IMR-90 (cell line): Measurements from ENCODE around the gene PALLD.

Source experiments
- CHD1 ChIP-seq: IDR thresholded peaks from 2 replicates; pipeline ENCODE4 v1.6.1; 2012; ENCODE audit warnings: low read depth, low read length, improper control_type of control experiment
- CTCF ChIP-seq: conservative IDR thresholded peaks from 2 replicates; pipeline ENCODE4 v1.5.1; 2012; ENCODE audit warnings: mild to moderate bottlenecking, low read depth, low read length, improper control_type of control experiment
- POLR2A ChIP-seq: IDR thresholded peaks from 2 replicates; pipeline ENCODE4 v1.6.1; 2012; ENCODE audit warnings: mild to moderate bottlenecking, low read depth, low read length

- TF ChIP-seq CTCF (no peak), POLR2A (no peak), CHD1 (no peak)
Measured at GRCh38 chr4:168781341-168781740, 284.5 kb downstream of the PALLD start.
